ENCODE data around the gene MTO1. TPM values are rescaled to one million over a fixed set of nuclear protein-coding genes. Genes with fewer than 3 reads are reported as not detected.
"Not testable (repeated sequence)": the region's sequence is repeated elsewhere in the genome, so short reads cannot be mapped to it uniquely, and the experiment has no call there.

The MTO1 gene
- total and polyA plus RNA-seq, 3 donors from 2014 or later, result 35.4 to 52.0 (median 37.0) TPM

GRCh38 chr6:73497915-73498314 lies 36.4 kb downstream of the MTO1 start:
- H3K4me3 ChIP-seq, result no peak overlapping the region

GRCh38 chr6:73503027-73503772 lies 41.7 kb downstream of the MTO1 start:
- no peak for DNase-seq
- Histone ChIP-seq H3K4me1 (no peaks in the 10 kb centered on the region), H3K27ac (no peak overlapping the region), H3K4me3 (no peak overlapping the region), H3K27me3 (no peaks in the 10 kb centered on the region), H3K9me3 (no peaks in the 10 kb centered on the region), H3K36me3 (ENCODE audit: low read depth, missing control alignments) (no peaks in the 10 kb centered on the region)
- WGBS, 2 donors, result 57 to 71% methylated on average over 2 of the region's 2 CpGs
- TF ChIP-seq POLR2A (IDR thresholded peaks at IDR 0.05), result no peak
- TF ChIP-seq CTCF (IDR thresholded peaks at IDR 0.05), result no peak
- intact Hi-C loops (cut with DNase I; ENCODE audit: low total_unique reads), result no loop called here

More at GRCh38 chr6:73497915-73498314, 36.4 kb downstream of the MTO1 start:
- no peaks in the 10 kb centered on the region for H3K9me3 ChIP-seq
- H3K27me3 ChIP-seq, result no peaks in the 10 kb centered on the region
- DNase-seq, result no peak
- WGBS, 2 donors, result 96 to 97% methylated on average over 3 of the region's 3 CpGs
- TF ChIP-seq POLR2A (IDR thresholded peaks at IDR 0.05), result no peak
- TF ChIP-seq CTCF (IDR thresholded peaks at IDR 0.05), result no peak
- H3K27ac ChIP-seq, result no peak overlapping the region
- intact Hi-C loops (cut with DNase I; ENCODE audit: low total_unique reads), result no loop called here
- H3K36me3 ChIP-seq (ENCODE audit: low read depth, missing control alignments), result no peaks in the 10 kb centered on the region
- no peaks in the 10 kb centered on the region for H3K4me1 ChIP-seq

GRCh38 chr6:73504160-73504559 lies 42.6 kb downstream of the MTO1 start:
- 82 to 85% methylated on average over 2 of the region's 2 CpGs for WGBS, 2 donors
- Histone ChIP-seq H3K36me3 (ENCODE audit: low read depth, missing control alignments) (no peaks in the 10 kb centered on the region), H3K4me1 (no peaks in the 10 kb centered on the region), H3K9me3 (no peaks in the 10 kb centered on the region), H3K27ac (no peak overlapping the region), H3K27me3 (no peaks in the 10 kb centered on the region), H3K4me3 (no peak overlapping the region)
- intact Hi-C loops (cut with DNase I; ENCODE audit: low total_unique reads), result no loop called here
- TF ChIP-seq POLR2A (IDR thresholded peaks at IDR 0.05) (no peak), CTCF (IDR thresholded peaks at IDR 0.05) (no peak)
- no peak for DNase-seq

GRCh38 chr6:73505142-73505541 lies 43.6 kb downstream of the MTO1 start:
- intact Hi-C loops (cut with DNase I; ENCODE audit: low total_unique reads), result no loop called here
- Histone ChIP-seq H3K27ac (no peak overlapping the region), H3K4me1 (no peaks in the 10 kb centered on the region), H3K9me3 (no peaks in the 10 kb centered on the region), H3K4me3 (no peak overlapping the region), H3K36me3 (ENCODE audit: low read depth, missing control alignments) (no peaks in the 10 kb centered on the region), H3K27me3 (no peaks in the 10 kb centered on the region)
- TF ChIP-seq CTCF (IDR thresholded peaks at IDR 0.05), result no peak
- no peak for TF ChIP-seq POLR2A (IDR thresholded peaks at IDR 0.05)
- DNase-seq, result no peak

GRCh38 chr6:73505705-73506104 lies 44.2 kb downstream of the MTO1 start:
- H3K36me3 ChIP-seq (ENCODE audit: low read depth, missing control alignments); H3K4me3 ChIP-seq; H3K27ac ChIP-seq; H3K9me3 ChIP-seq; H3K4me1 ChIP-seq; DNase-seq; intact Hi-C loops (cut with DNase I; ENCODE audit: low total_unique reads); H3K27me3 ChIP-seq: not testable (repeated sequence)
- 96 to 98% methylated on average over 8 of the region's 8 CpGs for WGBS, 2 donors

Measured in testis (tissue), 3 donors.